Retinal pigment epithelial cell (primary cell): ENCODE measurements around the gene MCAM.
A peak's percentile ranks its signal among the peaks of the same experiment; 100 is the strongest.

Experiments used
- DNase-seq: peaks from one replicate; pipeline ENCODE4 v3.0.0-alpha.2; 2010; ENCODE audit warnings: low read depth
- H3K4me3 ChIP-seq: 2 replicates; pipeline ENCODE4 v1.5.1; 2011; ENCODE audit warnings: mild to moderate bottlenecking, low read length, control low read depth, moderate library complexity
- CTCF ChIP-seq: conservative IDR thresholded peaks from 2 replicates; pipeline ENCODE4 v1.5.1; 2011; ENCODE audit warnings: low read depth, low read length, control low read depth, inconsistent platforms

The MCAM gene

GRCh38 chr11:119290894-119291497 is 25.9 kb downstream of the MCAM start:
- H3K4me3 ChIP-seq = no peak overlapping the region
- DNase-seq = no peak
- TF ChIP-seq CTCF = no peak

GRCh38 chr11:119288219-119288618 is 28.7 kb downstream of the MCAM start:
- no peak for TF ChIP-seq CTCF
- H3K4me3 ChIP-seq = no peak overlapping the region
- DNase-seq = no peak

- H3K4me3 ChIP-seq = no peak overlapping the region
- no peak for TF ChIP-seq CTCF
- no peak for DNase-seq
Observed at GRCh38 chr11:119285431-119285830, 31.5 kb downstream of the MCAM start.

GRCh38 chr11:119284344-119285157 is 32.4 kb downstream of the MCAM start:
- H3K4me3 ChIP-seq = no peak overlapping the region
- peak; percentile 47 for TF ChIP-seq CTCF
- no peak for DNase-seq

- no peak overlapping the region for H3K4me3 ChIP-seq
- no peak for TF ChIP-seq CTCF
- DNase-seq = no peak
Observed at GRCh38 chr11:119282495-119282894, 34.4 kb downstream of the MCAM start.

GRCh38 chr11:119277660-119278059 is 39.3 kb downstream of the MCAM start:
- no peak for TF ChIP-seq CTCF
- H3K4me3 ChIP-seq = no peak overlapping the region
- DNase-seq = no peak

- no peak for TF ChIP-seq CTCF
- no peak overlapping the region for H3K4me3 ChIP-seq
- DNase-seq = no peak
Observed at GRCh38 chr11:119273721-119274120, 43.2 kb downstream of the MCAM start.
